Measurements from ENCODE around the gene ZNF330.

DNA sequence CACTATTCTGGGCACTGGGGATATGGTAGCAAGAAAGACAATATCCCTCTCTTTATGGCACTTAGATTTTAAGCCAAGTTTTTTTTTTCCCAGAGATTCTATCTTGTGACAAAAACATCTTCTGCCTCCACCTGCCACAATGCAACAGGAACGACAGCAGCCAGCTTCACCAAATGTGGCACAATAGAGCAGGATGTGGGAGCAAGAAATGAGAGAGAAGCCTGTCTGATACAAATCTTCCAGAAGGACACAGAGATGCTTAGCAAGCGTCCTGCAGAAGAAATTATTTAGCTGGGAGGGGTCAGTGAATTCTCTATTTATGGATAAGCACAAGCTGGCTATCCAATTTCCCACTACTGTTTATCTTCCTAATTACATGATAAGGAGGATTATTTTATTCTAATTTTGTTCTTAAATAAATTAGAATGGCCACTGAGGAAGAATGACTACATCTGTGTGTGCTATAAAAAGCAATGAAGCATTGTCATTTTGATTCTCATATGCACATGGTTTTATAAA is 27.1 kb upstream of the ZNF330 start:
- TF ChIP-seq, protein P1, sequence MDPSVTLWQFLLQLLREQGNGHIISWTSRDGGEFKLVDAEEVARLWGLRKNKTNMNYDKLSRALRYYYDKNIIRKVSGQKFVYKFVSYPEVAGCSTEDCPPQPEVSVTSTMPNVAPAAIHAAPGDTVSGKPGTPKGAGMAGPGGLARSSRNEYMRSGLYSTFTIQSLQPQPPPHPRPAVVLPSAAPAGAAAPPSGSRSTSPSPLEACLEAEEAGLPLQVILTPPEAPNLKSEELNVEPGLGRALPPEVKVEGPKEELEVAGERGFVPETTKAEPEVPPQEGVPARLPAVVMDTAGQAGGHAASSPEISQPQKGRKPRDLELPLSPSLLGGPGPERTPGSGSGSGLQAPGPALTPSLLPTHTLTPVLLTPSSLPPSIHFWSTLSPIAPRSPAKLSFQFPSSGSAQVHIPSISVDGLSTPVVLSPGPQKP (IDR thresholded peaks at IDR 0.05; ENCODE audit: borderline replicate concordance, low read depth, low read length): no peak
- no peak for TF ChIP-seq USF2 (IDR thresholded peaks at IDR 0.05; ENCODE audit: low read depth, low read length)
- no peak for TF ChIP-seq FOS (IDR thresholded peaks at IDR 0.05; ENCODE audit: low read depth, low read length)
- TF ChIP-seq SMC3 (IDR thresholded peaks at IDR 0.05; ENCODE audit: low read depth, low read length): no peak
- TF ChIP-seq RFX5 (IDR thresholded peaks at IDR 0.05; ENCODE audit: low read depth, low read length): no peak
- no peak for TF ChIP-seq NFE2L2 (IDR thresholded peaks at IDR 0.05; ENCODE audit: low read depth, low read length)
- TF ChIP-seq, protein P2, sequence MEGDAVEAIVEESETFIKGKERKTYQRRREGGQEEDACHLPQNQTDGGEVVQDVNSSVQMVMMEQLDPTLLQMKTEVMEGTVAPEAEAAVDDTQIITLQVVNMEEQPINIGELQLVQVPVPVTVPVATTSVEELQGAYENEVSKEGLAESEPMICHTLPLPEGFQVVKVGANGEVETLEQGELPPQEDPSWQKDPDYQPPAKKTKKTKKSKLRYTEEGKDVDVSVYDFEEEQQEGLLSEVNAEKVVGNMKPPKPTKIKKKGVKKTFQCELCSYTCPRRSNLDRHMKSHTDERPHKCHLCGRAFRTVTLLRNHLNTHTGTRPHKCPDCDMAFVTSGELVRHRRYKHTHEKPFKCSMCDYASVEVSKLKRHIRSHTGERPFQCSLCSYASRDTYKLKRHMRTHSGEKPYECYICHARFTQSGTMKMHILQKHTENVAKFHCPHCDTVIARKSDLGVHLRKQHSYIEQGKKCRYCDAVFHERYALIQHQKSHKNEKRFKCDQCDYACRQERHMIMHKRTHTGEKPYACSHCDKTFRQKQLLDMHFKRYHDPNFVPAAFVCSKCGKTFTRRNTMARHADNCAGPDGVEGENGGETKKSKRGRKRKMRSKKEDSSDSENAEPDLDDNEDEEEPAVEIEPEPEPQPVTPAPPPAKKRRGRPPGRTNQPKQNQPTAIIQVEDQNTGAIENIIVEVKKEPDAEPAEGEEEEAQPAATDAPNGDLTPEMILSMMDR (conservative IDR thresholded peaks at IDR 0.05; ENCODE audit: low read depth, low read length): no peak
- TF ChIP-seq MAFK (IDR thresholded peaks at IDR 0.05; ENCODE audit: low read depth, low read length): no peak

Data from IMR-90 (cell line).